Sciatic nerve (tissue), 2 donors: ENCODE data around the gene RBM45. TPM values are rescaled to one million over a fixed set of nuclear protein-coding genes. Genes with fewer than 3 reads are reported as not detected.

Experiments used
- ATAC-seq: fragments of 200-7000 bp; cut with Tn5 transposase; one replicate; pipeline ENCODE4 v1.9.1; 2020; ENCODE audit warnings: mild to moderate bottlenecking, moderate library complexity
- DNase-seq: peaks from one replicate; pipeline ENCODE4 v3.0.0-alpha.2; 2020; ENCODE audit warnings: low spot score
- intact Hi-C: fragments of 100-400 bp; cut with DNase I; formaldehyde crosslinking; loops from one replicate; pipeline ENCODE4 v1.14.2; 2022
- total RNA-seq: library from RNA; stranded (reverse); fragmentation: NEBNext Ultra II Directional; extraction: Animal tissue kit (Norgen Biotek cat#: 25700); gene quantifications from one replicate; pipeline ENCODE4 v1.2.1, GENCODE V29; 2021
- donor health status: DM: no; HTN: no; CAD: no.
- donor health status: DM: no; HTN: no; CAD: no.

The RBM45 gene
- total RNA-seq, 1 donor from 2014 or later: 14.7 TPM

- ATAC-seq: no peak
- DNase-seq: no peak
- intact Hi-C loops: no loop called here
Observed at GRCh38 chr2:178101321-178102079, 10.7 kb upstream of the RBM45 start.

GRCh38 chr2:178105566-178105965, 6.7 kb upstream of the RBM45 start:
- intact Hi-C loops: no loop called here
- ATAC-seq: no peak
- DNase-seq: no peak

GRCh38 chr2:178106053-178106452, 6.2 kb upstream of the RBM45 start:
- intact Hi-C loops: no loop called here
- DNase-seq (no peak), ATAC-seq (no peak)

GRCh38 chr2:178108176-178108575, 4.1 kb upstream of the RBM45 start:
- no peak for DNase-seq
- intact Hi-C loops: no loop called here
- no peak for ATAC-seq

GRCh38 chr2:178109813-178110212, 2.4 kb upstream of the RBM45 start:
- intact Hi-C loops: no loop called here
- no peak for ATAC-seq
- no peak for DNase-seq

GRCh38 chr2:178110681-178111080, 1.6 kb upstream of the RBM45 start:
- intact Hi-C loops: no loop called here
- DNase-seq (no peak), ATAC-seq (no peak)

GRCh38 chr2:178111743-178112142, 494 bp upstream of the RBM45 start:
- ATAC-seq (no peak), DNase-seq (no peak)
- intact Hi-C loops: no loop called here

GRCh38 chr2:178114462-178114861, 2.2 kb downstream of the RBM45 start:
- no peak for ATAC-seq
- intact Hi-C loops: no loop called here
- no peak for DNase-seq

GRCh38 chr2:178115271-178115670, 3.0 kb downstream of the RBM45 start:
- DNase-seq: no peak
- intact Hi-C loops: no loop called here
- no peak for ATAC-seq

GRCh38 chr2:178117725-178118124, 5.5 kb downstream of the RBM45 start:
- intact Hi-C loops: no loop called here
- no peak for ATAC-seq
- DNase-seq: no peak

- DNase-seq: no peak
- ATAC-seq: no peak
- intact Hi-C loops: no loop called here
Observed at GRCh38 chr2:178119179-178119922, 7.1 kb downstream of the RBM45 start.

GRCh38 chr2:178123163-178123562, 10.9 kb downstream of the RBM45 start:
- no peak for DNase-seq
- intact Hi-C loops: no loop called here
- no peak for ATAC-seq

- DNase-seq (no peak), ATAC-seq (no peak)
- intact Hi-C loops: no loop called here
Observed at GRCh38 chr2:178125125-178125524, 12.9 kb downstream of the RBM45 start.

GRCh38 chr2:178125862-178126261, 13.6 kb downstream of the RBM45 start:
- ATAC-seq (no peak), DNase-seq (no peak)
- intact Hi-C loops: no loop called here

GRCh38 chr2:178128836-178129630, 16.8 kb downstream of the RBM45 start:
- intact Hi-C loops: no loop called here
- ATAC-seq: no peak
- no peak for DNase-seq

GRCh38 chr2:178136321-178137025, 24.2 kb downstream of the RBM45 start:
- DNase-seq (no peak), ATAC-seq (no peak)
- intact Hi-C loops: no loop called here

- intact Hi-C loops: no loop called here
- ATAC-seq (no peak), DNase-seq (no peak)
Observed at GRCh38 chr2:178142274-178143065, 30.2 kb downstream of the RBM45 start.

GRCh38 chr2:178143481-178143880, 31.2 kb downstream of the RBM45 start:
- intact Hi-C loops: no loop called here
- DNase-seq (no peak), ATAC-seq (no peak)
